Skeletal muscle satellite cell (primary cell): Measurements from ENCODE around the gene MAP4K1.

Source experiments
- H3K27me3 ChIP-seq: 2 replicates; pipeline ENCODE4 v1.7.0; 2013; ENCODE audit warnings: low read length; ENCODE audit not compliant: control insufficient read depth, insufficient read depth
- H3K36me3 ChIP-seq: 2 replicates; pipeline ENCODE4 v1.7.0; 2013; ENCODE audit warnings: mild to moderate bottlenecking, control low read depth, low read length; ENCODE audit not compliant: insufficient read depth
- H3K4me1 ChIP-seq: 2 replicates; pipeline ENCODE4 v1.7.0; 2013; ENCODE audit warnings: low read length; ENCODE audit not compliant: control insufficient read depth, insufficient read depth
- H3K4me2 ChIP-seq: 2 replicates; pipeline ENCODE4 v1.7.0; 2013; ENCODE audit warnings: mild to moderate bottlenecking, low read length
- H3K4me3 ChIP-seq: 2 replicates; pipeline ENCODE4 v1.7.0; 2013; ENCODE audit warnings: low read length
- H3K9ac ChIP-seq: 2 replicates; pipeline ENCODE4 v1.7.0; 2013; ENCODE audit warnings: mild to moderate bottlenecking, low read depth, low read length, moderate library complexity
- H3K9me3 ChIP-seq: replicated peaks from 2 replicates; pipeline ENCODE4 v1.7.0; 2013; ENCODE audit warnings: mild to moderate bottlenecking, control low read depth, low read length

The MAP4K1 gene

GRCh38 chr19:38549061-38549460 is 68.7 kb downstream of the MAP4K1 start:
- Histone ChIP-seq H3K4me1 (peaks cover 3% of the 10 kb centered on the region), H3K4me2 (no peak overlapping the region), H3K9ac (no peak overlapping the region), H3K27me3 (peaks cover 2% of the 10 kb centered on the region), H3K36me3 (no peaks in the 10 kb centered on the region), H3K9me3 (no peaks in the 10 kb centered on the region), H3K4me3 (no peak overlapping the region)

- no peak overlapping the region for H3K4me3 ChIP-seq
- no peaks in the 10 kb centered on the region for H3K36me3 ChIP-seq
- no peak overlapping the region for H3K4me2 ChIP-seq
- H3K9me3 ChIP-seq: no peaks in the 10 kb centered on the region
- peaks cover 2% of the 10 kb centered on the region for H3K27me3 ChIP-seq
- H3K9ac ChIP-seq: no peak overlapping the region
- peaks cover 4% of the 10 kb centered on the region for H3K4me1 ChIP-seq
Measured at GRCh38 chr19:38547421-38547820, 70.3 kb downstream of the MAP4K1 start.

GRCh38 chr19:38545596-38545995 is 72.2 kb downstream of the MAP4K1 start:
- Histone ChIP-seq H3K36me3 (no peaks in the 10 kb centered on the region), H3K4me1 (peaks cover 4% of the 10 kb centered on the region), H3K27me3 (peaks cover 2% of the 10 kb centered on the region), H3K9ac (no peak overlapping the region), H3K4me3 (no peak overlapping the region), H3K4me2 (no peak overlapping the region), H3K9me3 (no peaks in the 10 kb centered on the region)

GRCh38 chr19:38544569-38545315 is 73.0 kb downstream of the MAP4K1 start:
- H3K9ac ChIP-seq: no peak overlapping the region
- no peak overlapping the region for H3K4me3 ChIP-seq
- no peak overlapping the region for H3K4me2 ChIP-seq
- no peaks in the 10 kb centered on the region for H3K9me3 ChIP-seq
- peaks cover 2% of the 10 kb centered on the region for H3K27me3 ChIP-seq
- peaks cover 4% of the 10 kb centered on the region for H3K4me1 ChIP-seq
- H3K36me3 ChIP-seq: no peaks in the 10 kb centered on the region

- H3K4me1 ChIP-seq: peaks cover 4% of the 10 kb centered on the region
- H3K27me3 ChIP-seq: peaks cover 2% of the 10 kb centered on the region
- H3K9ac ChIP-seq: no peak overlapping the region
- no peak overlapping the region for H3K4me3 ChIP-seq
- peak overlapping the region; percentile 27 for H3K4me2 ChIP-seq
- H3K9me3 ChIP-seq: no peaks in the 10 kb centered on the region
- no peaks in the 10 kb centered on the region for H3K36me3 ChIP-seq
Measured at GRCh38 chr19:38543807-38544568, 73.8 kb downstream of the MAP4K1 start.

- Histone ChIP-seq H3K9ac (no peak overlapping the region), H3K4me3 (no peak overlapping the region), H3K27me3 (peaks cover 4% of the 10 kb centered on the region), H3K9me3 (no peaks in the 10 kb centered on the region), H3K36me3 (no peaks in the 10 kb centered on the region), H3K4me2 (no peak overlapping the region), H3K4me1 (peaks cover 4% of the 10 kb centered on the region)
Measured at GRCh38 chr19:38543286-38543806, 74.4 kb downstream of the MAP4K1 start.

GRCh38 chr19:38542040-38542439 is 75.7 kb downstream of the MAP4K1 start:
- Histone ChIP-seq H3K9ac (no peak overlapping the region), H3K9me3 (no peaks in the 10 kb centered on the region), H3K4me1 (peaks cover 4% of the 10 kb centered on the region), H3K4me3 (no peak overlapping the region), H3K36me3 (no peaks in the 10 kb centered on the region), H3K27me3 (peaks cover 3% of the 10 kb centered on the region), H3K4me2 (no peak overlapping the region)

- Histone ChIP-seq H3K27me3 (peaks cover 3% of the 10 kb centered on the region), H3K4me2 (no peak overlapping the region), H3K36me3 (no peaks in the 10 kb centered on the region), H3K9ac (no peak overlapping the region), H3K4me1 (peaks cover 4% of the 10 kb centered on the region), H3K4me3 (no peak overlapping the region), H3K9me3 (peaks cover 11% of the 10 kb centered on the region)
Measured at GRCh38 chr19:38539751-38540150, 78.0 kb downstream of the MAP4K1 start.

- Histone ChIP-seq H3K4me3 (no peak overlapping the region), H3K36me3 (no peaks in the 10 kb centered on the region), H3K4me2 (no peak overlapping the region)
Measured at GRCh38 chr19:38538793-38539528, 78.8 kb downstream of the MAP4K1 start.

GRCh38 chr19:38538386-38538785 is 79.4 kb downstream of the MAP4K1 start:
- Histone ChIP-seq H3K9ac (no peak overlapping the region), H3K4me2 (no peak overlapping the region), H3K27me3 (peaks cover 3% of the 10 kb centered on the region), H3K36me3 (no peaks in the 10 kb centered on the region), H3K9me3 (peaks cover 14% of the 10 kb centered on the region), H3K4me3 (no peak overlapping the region), H3K4me1 (no peaks in the 10 kb centered on the region)

More at GRCh38 chr19:38538793-38539528, 78.8 kb downstream of the MAP4K1 start:
- H3K9ac ChIP-seq: no peak overlapping the region
- H3K27me3 ChIP-seq: peaks cover 3% of the 10 kb centered on the region
- peaks cover 14% of the 10 kb centered on the region for H3K9me3 ChIP-seq
- H3K4me1 ChIP-seq: no peaks in the 10 kb centered on the region
